GM19035 (cell line): ENCODE data around the gene NUP37.

Source experiments
- ATAC-seq: cut with Tn5 transposase; IDR thresholded peaks from one replicate; pipeline ENCODE4 v1.9.1; 2021; ENCODE audit not compliant: unreplicated experiment

Gene NUP37

DNA sequence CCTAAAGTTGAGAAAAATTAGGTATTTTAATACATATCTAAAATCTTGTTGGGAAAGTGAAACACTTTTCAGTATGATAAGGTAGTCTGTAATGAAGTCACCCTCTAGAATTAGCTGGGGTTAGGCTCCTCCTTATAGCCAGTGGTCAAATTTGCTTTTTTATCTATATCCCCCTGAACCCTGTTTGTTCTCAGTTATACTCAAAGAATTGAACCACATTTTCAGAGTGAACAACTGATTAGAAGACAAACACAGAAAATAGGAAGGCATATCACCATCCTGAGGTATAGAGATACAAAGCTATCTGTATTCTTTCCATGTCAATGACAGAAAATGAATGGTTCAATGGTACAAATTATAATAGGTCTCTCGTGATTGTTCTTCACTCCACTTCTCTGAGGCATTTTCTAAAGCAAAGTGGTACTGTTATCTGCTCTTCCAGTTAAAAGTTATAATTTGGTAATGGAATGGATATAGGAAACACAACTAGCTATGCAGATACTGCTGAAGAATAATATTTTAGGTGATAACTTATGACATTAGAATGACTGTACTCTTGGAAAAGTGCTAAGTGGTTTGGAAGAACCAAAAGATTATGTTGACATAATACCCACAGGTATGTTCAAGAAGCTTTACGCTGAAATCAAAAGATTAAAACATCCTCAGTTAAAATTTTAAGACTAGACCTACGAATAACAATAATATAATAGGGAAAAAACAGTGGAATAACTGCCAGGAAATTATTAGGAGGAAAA, 85.7 kb downstream of the NUP37 start:
- ATAC-seq, result no peak

DNA sequence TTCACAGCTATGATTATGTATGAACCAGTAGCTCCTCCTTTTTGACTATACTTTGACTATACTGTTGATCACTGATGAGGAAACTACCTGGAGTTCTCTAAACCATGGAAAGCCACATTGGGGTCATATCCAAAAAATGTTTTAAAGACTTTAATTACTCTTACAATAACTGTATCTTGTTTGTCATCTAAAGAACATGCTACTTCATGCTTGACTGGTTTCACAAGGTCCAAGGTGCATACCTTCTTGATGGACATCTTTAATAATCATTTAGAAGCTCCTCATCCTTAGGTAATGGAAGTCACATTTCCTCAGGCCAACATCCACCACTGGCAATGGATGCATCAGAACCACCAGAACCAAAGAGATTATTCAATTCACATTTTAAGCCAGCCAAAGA, 88.1 kb downstream of the NUP37 start:
- no peak for ATAC-seq

DNA sequence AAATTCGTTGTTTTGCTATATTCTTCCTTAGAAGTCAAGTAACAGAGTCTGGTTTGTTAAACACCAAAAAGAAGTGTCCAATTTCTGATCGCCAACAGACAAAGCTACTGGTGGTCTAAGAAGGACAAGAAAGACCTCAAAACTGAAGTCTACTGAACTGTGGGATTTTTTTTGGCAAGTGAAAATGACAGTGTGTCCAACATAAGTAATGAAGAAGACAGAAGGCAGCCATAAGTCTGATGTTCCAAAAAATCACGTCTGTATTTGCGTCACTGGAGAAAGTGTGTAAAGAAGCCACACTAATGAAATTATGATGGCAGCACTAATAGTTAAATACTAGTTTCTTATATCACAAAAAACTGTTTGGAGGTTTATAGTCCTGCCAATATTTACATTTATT, 90.8 kb downstream of the NUP37 start:
- ATAC-seq, result no peak

DNA sequence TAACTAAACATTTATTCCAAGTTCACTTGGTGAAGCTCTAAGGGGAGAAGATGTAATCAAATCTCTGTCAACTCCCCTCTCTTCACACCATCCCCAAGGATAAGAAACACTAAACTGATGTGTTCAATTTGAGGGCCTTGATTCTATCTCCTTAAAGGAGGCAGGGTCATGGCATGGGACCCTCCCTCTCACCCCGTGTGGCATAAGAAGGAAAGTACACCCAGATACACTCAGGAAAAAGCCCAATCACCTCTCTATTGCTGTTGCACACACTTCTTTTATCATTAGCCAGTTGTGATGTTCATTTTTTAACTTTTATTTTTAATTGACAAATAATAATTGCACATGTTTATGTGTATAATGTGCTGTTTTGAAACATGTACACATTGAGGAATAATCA, 93.2 kb downstream of the NUP37 start:
- ATAC-seq, result no peak

DNA sequence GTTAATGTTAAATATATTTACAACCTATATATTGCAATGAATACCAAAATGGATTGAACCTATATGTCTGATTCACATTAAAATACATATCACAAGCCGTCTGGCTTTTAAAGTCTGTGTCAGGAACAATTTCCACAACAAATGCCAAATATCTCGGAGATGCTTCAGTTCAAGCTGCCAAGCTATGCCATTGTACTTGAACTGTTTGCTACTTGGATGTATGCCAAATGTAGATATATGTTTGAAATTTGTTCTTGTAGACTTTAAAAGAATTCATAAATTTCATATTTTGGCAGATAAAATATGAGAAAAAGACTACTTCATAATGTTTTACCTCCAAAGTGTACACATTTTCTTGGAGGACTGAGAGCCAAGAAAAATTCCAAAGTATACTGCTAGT, 95.1 kb downstream of the NUP37 start:
- no peak for ATAC-seq

DNA sequence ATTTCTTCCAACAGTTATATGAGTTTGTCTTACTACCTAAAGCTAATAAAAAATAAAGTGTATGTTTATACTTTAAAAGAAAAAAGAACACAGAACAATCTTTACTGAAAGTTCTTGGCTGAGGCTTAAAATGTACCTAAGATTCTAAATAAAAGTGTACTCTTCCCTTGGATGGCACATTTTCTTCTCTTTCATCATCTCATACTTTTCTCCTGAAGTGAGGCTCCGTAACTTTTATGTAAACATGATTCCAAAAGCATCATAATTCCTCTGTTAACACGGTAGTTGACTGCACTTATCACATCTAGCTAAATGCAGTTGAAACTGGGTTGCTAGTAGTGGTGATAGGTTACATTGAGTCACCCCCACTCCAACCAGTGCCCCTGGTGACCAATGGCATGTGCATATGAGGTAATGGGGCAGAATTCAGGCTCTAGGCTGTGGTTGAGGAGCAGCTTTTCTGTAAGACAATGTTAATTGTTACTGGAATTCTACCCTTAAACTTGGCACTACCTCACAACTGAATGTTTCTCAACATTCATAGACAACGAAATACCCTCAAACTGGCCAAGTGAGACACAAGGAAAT, 96.5 kb downstream of the NUP37 start:
- ATAC-seq, result no peak
